IMR-90 (cell line): ENCODE results near the gene MCM8. TPM values are rescaled to one million over a fixed set of nuclear protein-coding genes. Genes with fewer than 3 reads are reported as not detected.

Experiments
- ATAC-seq: fragments of 200-7000 bp; cut with Tn5 transposase; 2 replicates; pipeline ENCODE4 v1.9.1; 2020; ENCODE audit warnings: low read depth, mild to moderate bottlenecking, moderate library complexity
- BruUV-seq: library from RNA; stranded (reverse); fragments of 400-500 nt; replicated peaks from 2 replicates; lab custom pipeline; 2021; lab: Mats Ljungman, UMichigan
- CTCF ChIA-PET: fragments of 300-600 bp; formaldehyde crosslinking; extraction: SDS; loops from one replicate; lab custom pipeline; 2021; ENCODE audit warnings: antibody characterized with exemption; lab: Yijun Ruan, JAX
- POLR2A ChIA-PET: fragments of 300-600 bp; sonication (Branson Sonifier 250); formaldehyde crosslinking; loops from one replicate; lab custom pipeline; 2022; ENCODE audit warnings: antibody characterized with exemption; ENCODE audit not compliant: unreplicated experiment; lab: Charles Lee
- DNase-seq: peaks from one replicate; pipeline ENCODE4 v3.0.0; 2013
- H2AFZ ChIP-seq: replicated peaks from 2 replicates; pipeline ENCODE3; 2013; ENCODE audit warnings: low read length, mild to moderate bottlenecking; ENCODE audit not compliant: poor library complexity
- H2AK5ac ChIP-seq: 2 replicates; pipeline ENCODE4 v1.6.1; 2013; ENCODE audit warnings: low read depth, low read length, inconsistent platforms
- H2AK9ac ChIP-seq: replicated peaks from 2 replicates; pipeline ENCODE3; 2013; ENCODE audit warnings: mild to moderate bottlenecking, low read depth, low read length, moderate library complexity; ENCODE audit not compliant: poor library complexity
- H2BK120ac ChIP-seq: 2 replicates; pipeline ENCODE4 v1.6.1; 2013; ENCODE audit warnings: low read depth, low read length, inconsistent platforms
- H2BK15ac ChIP-seq: 3 replicates; pipeline ENCODE4 v1.6.1; 2013; ENCODE audit warnings: low read depth, low read length, inconsistent platforms
- H2BK20ac ChIP-seq: 2 replicates; pipeline ENCODE4 v1.6.1; 2013; ENCODE audit warnings: low read depth, mild to moderate bottlenecking, inconsistent platforms, low read length, moderate library complexity
- H2BK5ac ChIP-seq: 2 replicates; pipeline ENCODE4 v1.6.1; 2013; ENCODE audit warnings: mild to moderate bottlenecking, low read depth, low read length, inconsistent platforms; ENCODE audit not compliant: poor library complexity, severe bottlenecking
- H3K14ac ChIP-seq: replicated peaks from 2 replicates; pipeline ENCODE4 v1.6.1; 2013; ENCODE audit warnings: low read depth, low read length, inconsistent platforms
- H3K18ac ChIP-seq: 2 replicates; pipeline ENCODE4 v1.6.1; 2013; ENCODE audit warnings: low read depth, low read length, control low read depth
- H3K23ac ChIP-seq: 2 replicates; pipeline ENCODE4 v1.6.1; 2013; ENCODE audit warnings: low read depth, low read length, inconsistent platforms
- H3K27ac ChIP-seq: 2 replicates; pipeline ENCODE4 v1.5.1; 2013; ENCODE audit warnings: mild to moderate bottlenecking, control low read depth, low read length; ENCODE audit not compliant: insufficient read depth
- H3K27me3 ChIP-seq: 2 replicates; pipeline ENCODE4 v1.6.1; 2013; ENCODE audit warnings: low read length; ENCODE audit not compliant: control insufficient read depth, insufficient read depth
- H3K36me3 ChIP-seq: 2 replicates; pipeline ENCODE4 v1.6.1; 2013; ENCODE audit warnings: low read length, mixed read lengths; ENCODE audit not compliant: control insufficient read depth, insufficient read depth
- H3K4ac ChIP-seq: 2 replicates; pipeline ENCODE4 v1.6.1; 2013; ENCODE audit warnings: low read depth, low read length, inconsistent platforms
- H3K4me1 ChIP-seq: 2 replicates; pipeline ENCODE4 v1.6.1; 2013; ENCODE audit warnings: low read length, mixed read lengths; ENCODE audit not compliant: control insufficient read depth, insufficient read depth
- H3K4me2 ChIP-seq: 2 replicates; pipeline ENCODE4 v1.6.1; 2013; ENCODE audit warnings: low read depth, mild to moderate bottlenecking, control low read depth, low read length, moderate library complexity
- H3K4me3 ChIP-seq: 2 replicates; pipeline ENCODE4 v1.5.1; 2013; ENCODE audit warnings: low read depth, mild to moderate bottlenecking, control low read depth, low read length, moderate library complexity; ENCODE audit not compliant: insufficient read depth
- H3K56ac ChIP-seq: 2 replicates; pipeline ENCODE4 v1.6.1; 2013; ENCODE audit warnings: low read length, inconsistent platforms; ENCODE audit not compliant: insufficient read depth; ENCODE audit errors: extremely low read depth
- H3K79me1 ChIP-seq, 2 experiments: 2 replicates each; pipeline ENCODE4 v1.6.1; 2013; ENCODE audit warnings: low read length in 2 of 2, inconsistent platforms in 1 of 2, low read depth in 1 of 2
- H3K9ac ChIP-seq: 2 replicates; pipeline ENCODE4 v1.6.1; 2013; ENCODE audit warnings: low read depth, low read length, control low read depth
- H3K9me1 ChIP-seq: 2 replicates; pipeline ENCODE4 v1.6.1; 2013; ENCODE audit warnings: low read length, inconsistent platforms; ENCODE audit not compliant: insufficient read depth
- H3K9me3 ChIP-seq: 2 replicates; pipeline ENCODE4 v1.6.1; 2013; ENCODE audit warnings: low read length; ENCODE audit not compliant: control insufficient read depth, insufficient read depth
- H4K20me1 ChIP-seq: 2 replicates; pipeline ENCODE4 v1.6.1; 2013; ENCODE audit warnings: low read length, inconsistent platforms; ENCODE audit not compliant: insufficient read depth
- H4K5ac ChIP-seq: 2 replicates; pipeline ENCODE4 v1.6.1; 2013; ENCODE audit warnings: mild to moderate bottlenecking, low read depth, low read length, control low read depth
- H4K8ac ChIP-seq, 2 experiments: 2 replicates each; pipeline ENCODE4 v1.6.1; 2013; ENCODE audit warnings: low read depth in 2 of 2, low read length in 2 of 2, control low read depth in 1 of 2, inconsistent platforms in 1 of 2
- H4K91ac ChIP-seq: 2 replicates; pipeline ENCODE4 v1.6.1; 2013; ENCODE audit warnings: low read depth, low read length, inconsistent platforms; ENCODE audit not compliant: insufficient read depth
- BHLHE40 ChIP-seq: fragments of 150-350 bp; IDR thresholded peaks from 2 replicates; pipeline ENCODE4 v1.6.1; 2016; ENCODE audit warnings: mild to moderate bottlenecking, low read depth, low read length
- CEBPB ChIP-seq: IDR thresholded peaks from 2 replicates; pipeline ENCODE4 v1.6.1; 2012; ENCODE audit warnings: low read depth, low read length, improper control_type of control experiment
- CTCF ChIP-seq: conservative IDR thresholded peaks from 2 replicates; pipeline ENCODE4 v1.5.1; 2012; ENCODE audit warnings: mild to moderate bottlenecking, low read depth, low read length, improper control_type of control experiment
- ELK1 ChIP-seq: fragments of 150-350 bp; IDR thresholded peaks from 2 replicates; pipeline ENCODE4 v1.6.1; 2016; ENCODE audit warnings: low read depth, mild to moderate bottlenecking, low read length, moderate library complexity, borderline replicate concordance
- FOS ChIP-seq: fragments of 150-350 bp; IDR thresholded peaks from 2 replicates; pipeline ENCODE4 v1.6.1; 2016; ENCODE audit warnings: low read depth, low read length
- MAFK ChIP-seq: IDR thresholded peaks from 2 replicates; pipeline ENCODE4 v1.6.1; 2012; ENCODE audit warnings: low read depth, low read length, improper control_type of control experiment
- MXI1 ChIP-seq: IDR thresholded peaks from 2 replicates; pipeline ENCODE4 v1.6.1; 2012; ENCODE audit warnings: low read depth, mild to moderate bottlenecking, low read length, moderate library complexity, borderline replicate concordance
- NFE2L2 ChIP-seq: fragments of 150-350 bp; IDR thresholded peaks from 2 replicates; pipeline ENCODE4 v1.6.1; 2016; ENCODE audit warnings: low read depth, mild to moderate bottlenecking, low read length
- RAD21 ChIP-seq: IDR thresholded peaks from 2 replicates; pipeline ENCODE4 v1.6.1; 2012; ENCODE audit warnings: low read length, improper control_type of control experiment
- RCOR1 ChIP-seq: IDR thresholded peaks from 2 replicates; pipeline ENCODE4 v1.6.1; 2012; ENCODE audit warnings: mild to moderate bottlenecking, low read length, improper control_type of control experiment; ENCODE audit not compliant: insufficient replicate concordance
- RFX5 ChIP-seq: IDR thresholded peaks from 2 replicates; pipeline ENCODE4 v1.8.0; 2012; ENCODE audit warnings: low read depth, mild to moderate bottlenecking, low read length, moderate library complexity
- SMC3 ChIP-seq: fragments of 150-350 bp; IDR thresholded peaks from 2 replicates; pipeline ENCODE4 v1.6.1; 2016; ENCODE audit warnings: low read depth, mild to moderate bottlenecking, antibody characterized with exemption, low read length, moderate library complexity
- WGBS, 2 experiments: methylation state at CpG; one replicate each; pipeline versions ENCODE4 v1.1.5 to v1.1.7; 2013; ENCODE audit warnings: missing lambda C conversion rate in 2 of 2; ENCODE audit not compliant: insufficient read length in 1 of 2; ENCODE audit errors: extremely low coverage in 2 of 2; 5-methylcytosine and 5-hydroxymethylcytosine counted together
- dilution Hi-C: fragments of 300-500 bp; cut with HindIII; formaldehyde crosslinking; loops from one replicate; pipeline ENCODE4 v1.14.3; 2018; ENCODE audit warnings: low sequenced_read_pairs; ENCODE audit not compliant: unreplicated experiment
- in situ Hi-C: fragments of 300-500 bp; cut with MboI; formaldehyde crosslinking; loops from 3 replicates; pipeline ENCODE4 v1.14.3; 2019; ENCODE audit warnings: low sequenced_read_pairs, inconsistent platforms, mixed read lengths
- intact Hi-C: fragments of 100-400 bp; cut with micrococcal nuclease; formaldehyde crosslinking; loops from 2 replicates; pipeline ENCODE4 v1.10.0; 2022
- polyA plus RNA-seq, 3 experiments: library from polyadenylated mRNA; depleted of rRNA; stranded (reverse); fragments of >200 nt; gene quantifications; 2 replicates each; pipeline ENCODE4 v1.2.3, GENCODE V29; 2012; ENCODE audit warnings: low replicate concordance in 1 of 3
- total RNA-seq: library from RNA; depleted of rRNA; stranded (reverse); fragments of >200 nt; gene quantifications from 2 replicates; pipeline ENCODE4 v1.2.3, GENCODE V29; 2012

The MCM8 gene
- total and polyA plus RNA-seq, 2 of the 4 experiments (the other 2 are of a cell fraction), result 4.2 to 11.5 TPM

GRCh38 chr20:5925551-5925950 lies 24.9 kb upstream of the MCM8 start:
- no peak overlapping the region for H4K8ac ChIP-seq
- no peak overlapping the region for H2AFZ ChIP-seq
- DNase-seq, result no peak
- no peak overlapping the region for H2AK9ac ChIP-seq
- dilution Hi-C loops (no loop called here), intact Hi-C loops (no loop called here), in situ Hi-C loops (no loop called here)
- no peak overlapping the region for H3K4me3 ChIP-seq
- no peaks in the 10 kb centered on the region for H3K79me1 ChIP-seq
- H3K27me3 ChIP-seq, result peaks cover 28% of the 10 kb centered on the region
- H3K56ac ChIP-seq, result no peak overlapping the region
- no peaks in the 10 kb centered on the region for H3K4me1 ChIP-seq
- H3K4ac ChIP-seq, result no peak overlapping the region
- no peak overlapping the region for H2BK15ac ChIP-seq
- H4K91ac ChIP-seq, result no peak overlapping the region
- no peak overlapping the region for H2BK20ac ChIP-seq
- POLR2A ChIA-PET, result no interaction called here
- TF ChIP-seq CEBPB, result no peak
- no peak for TF ChIP-seq RFX5
- no peak for TF ChIP-seq ELK1
- no peak for TF ChIP-seq MAFK
- TF ChIP-seq RAD21, result no peak
- no peak for TF ChIP-seq CTCF
- TF ChIP-seq FOS, result no peak
- TF ChIP-seq RCOR1, result no peak
- no peak for TF ChIP-seq SMC3
- no peak for TF ChIP-seq BHLHE40
- no peak for TF ChIP-seq MXI1
- TF ChIP-seq NFE2L2, result no peak
- no peaks in the 10 kb centered on the region for H3K9me3 ChIP-seq
- H3K9me1 ChIP-seq, result no peaks in the 10 kb centered on the region
- CTCF ChIA-PET, result no interaction called here
- no CpG with 5 or more reads among the region's 3 CpGs for WGBS, 2 experiments
- H3K14ac ChIP-seq, result no peak overlapping the region
- no peak overlapping the region for H2BK5ac ChIP-seq
- H2BK120ac ChIP-seq, result no peak overlapping the region
- ATAC-seq, result no peak
- H2AK5ac ChIP-seq, result no peak overlapping the region
- H3K36me3 ChIP-seq, result no peaks in the 10 kb centered on the region
- H3K9ac ChIP-seq, result no peak overlapping the region
- no peak overlapping the region for H3K23ac ChIP-seq
- BruUV-seq, result no TSS peak
- no peak overlapping the region for H3K4me2 ChIP-seq
- no peak overlapping the region for H3K27ac ChIP-seq
- no peak overlapping the region for H4K5ac ChIP-seq
- H4K20me1 ChIP-seq, result no peaks in the 10 kb centered on the region
- H3K18ac ChIP-seq, result no peak overlapping the region
